Caco-2 (cell line): ENCODE results near the gene WNT5A. TPM values are rescaled to one million over a fixed set of nuclear protein-coding genes. Genes with fewer than 3 reads are reported as not detected.

Source experiments
- BruUV-seq: library from RNA; stranded (reverse); fragments of 400-500 nt; replicated peaks from 2 replicates; lab custom pipeline; 2021; lab: Mats Ljungman, UMichigan
- CTCF ChIA-PET: fragments of 300-600 bp; sonication (Branson Sonifier 250); formaldehyde crosslinking; loops from one replicate; lab custom pipeline; 2022; ENCODE audit warnings: antibody characterized with exemption; lab: Charles Lee
- POLR2A ChIA-PET: fragments of 300-600 bp; sonication (Branson Sonifier 250); formaldehyde crosslinking; loops from one replicate; lab custom pipeline; 2022; ENCODE audit warnings: antibody characterized with exemption; lab: Charles Lee
- DNase-seq, 2 experiments: peaks; one replicate each; pipeline versions ENCODE4 v3.0.0 to v3.0.0-alpha.2; 2020 to 2022
- H3K27me3 ChIP-seq: replicated peaks from 2 replicates; pipeline ENCODE4 v1.6.0; 2011; ENCODE audit warnings: low read length; ENCODE audit not compliant: control insufficient read depth, insufficient read depth
- H3K36me3 ChIP-seq: 2 replicates; pipeline ENCODE4 v1.5.1; 2011; ENCODE audit warnings: low read length; ENCODE audit not compliant: control insufficient read depth, insufficient read depth
- H3K4me1 ChIP-seq: fragments of 250-450 bp; sonication (Bioruptor Pico); 2 replicates; pipeline ENCODE4 v1.5.1; 2020; ENCODE audit warnings: mild to moderate bottlenecking
- H3K4me3 ChIP-seq: 2 replicates; pipeline ENCODE4 v1.5.1; 2011; ENCODE audit warnings: low read depth, mild to moderate bottlenecking, control low read depth, low read length
- H3K9me3 ChIP-seq: fragments of 250-450 bp; sonication (Bioruptor Pico); 2 replicates; pipeline ENCODE4 v1.5.1; 2020; ENCODE audit warnings: mild to moderate bottlenecking, moderate library complexity
- H3K27ac Mint-ChIP-seq: one replicate; pipeline ENCODE4 v1.8.0; 2022; ENCODE audit warnings: mixed read lengths; ENCODE audit not compliant: unreplicated experiment
- H3K27me3 Mint-ChIP-seq: one replicate; pipeline ENCODE4 v1.8.0; 2022; ENCODE audit warnings: mixed read lengths; ENCODE audit not compliant: insufficient read depth, unreplicated experiment
- H3K36me3 Mint-ChIP-seq: one replicate; pipeline ENCODE4 v1.8.0; 2022; ENCODE audit warnings: mild to moderate bottlenecking, mixed read lengths; ENCODE audit not compliant: insufficient read depth, unreplicated experiment
- H3K4me1 Mint-ChIP-seq: one replicate; pipeline ENCODE4 v1.8.0; 2022; ENCODE audit warnings: low read depth, mixed read lengths; ENCODE audit not compliant: unreplicated experiment
- H3K4me3 Mint-ChIP-seq: one replicate; pipeline ENCODE4 v1.8.0; 2022; ENCODE audit warnings: mild to moderate bottlenecking, moderate library complexity, mixed read lengths; ENCODE audit not compliant: unreplicated experiment
- H3K9me3 Mint-ChIP-seq: one replicate; pipeline ENCODE4 v1.8.0; 2022; ENCODE audit warnings: mixed read lengths; ENCODE audit not compliant: unreplicated experiment
- CTCF ChIP-seq, 2 experiments: fragments of 200-600 bp in 1 of 2; IDR thresholded peaks; 1 replicate in 1 of 2; 2 replicates in 1 of 2; pipeline versions ENCODE4 v1.5.1 to v1.8.0; 2011 to 2022; ENCODE audit warnings: antibody characterized with exemption in 1 of 2, control low read depth in 1 of 2, inconsistent platforms in 1 of 2, low read depth in 1 of 2, low read length in 1 of 2, mild to moderate bottlenecking in 1 of 2, moderate library complexity in 1 of 2; ENCODE audit not compliant: insufficient read depth in 1 of 2, severe bottlenecking in 1 of 2, unreplicated experiment in 1 of 2
- intact Hi-C: fragments of 100-400 bp; cut with micrococcal nuclease; formaldehyde crosslinking; loops from one replicate; pipeline ENCODE4 v1.10.0; 2022; ENCODE audit not compliant: unreplicated experiment
- total RNA-seq: library from RNA; stranded (reverse); gene quantifications from 2 replicates; pipeline ENCODE4 v1.2.3, GENCODE V29; 2022

WNT5A gene
- total RNA-seq, 1 experiment from 2014 or later, result 8.8 TPM

GRCh38 chr3:55416331-55416821 lies 70.7 kb downstream of the WNT5A start:
- no peaks in the 10 kb centered on the region for H3K9me3 Mint-ChIP-seq
- intact Hi-C loops, result no loop called here
- no peak overlapping the region for H3K4me3 ChIP-seq
- H3K27me3 Mint-ChIP-seq, result no peaks in the 10 kb centered on the region
- no TSS peak for BruUV-seq
- peaks cover 12% of the 10 kb centered on the region for H3K4me1 Mint-ChIP-seq
- no peaks in the 10 kb centered on the region for H3K27me3 ChIP-seq
- H3K27ac Mint-ChIP-seq, result no peak overlapping the region
- peak; percentile 32 to 53 for DNase-seq
- no peak for TF ChIP-seq CTCF (IDR thresholded peaks at IDR 0.05; ENCODE audit: insufficient read depth in 1 of 2, low read depth in 1 of 2, low read length in 1 of 2, severe bottlenecking in 1 of 2, unreplicated experiment in 1 of 2)
- ChIA-PET POLR2A (no interaction called here), CTCF (interaction anchor here (0.6 kb wide), 1 partner anchor 76 kb away, joined by 3 read pairs; no protein-coding TSS in a partner anchor)
- peaks cover 7% of the 10 kb centered on the region; the same call in 1 of the 2 replicates for H3K9me3 ChIP-seq
- no peaks in the 10 kb centered on the region for H3K36me3 ChIP-seq
- no peak overlapping the region for H3K4me3 Mint-ChIP-seq
- H3K36me3 Mint-ChIP-seq, result no peaks in the 10 kb centered on the region
- H3K4me1 ChIP-seq, result peaks cover 17% of the 10 kb centered on the region; the same call in 1 of the 2 replicates
